ENCODE results near the gene ABHD17C.

DNA sequence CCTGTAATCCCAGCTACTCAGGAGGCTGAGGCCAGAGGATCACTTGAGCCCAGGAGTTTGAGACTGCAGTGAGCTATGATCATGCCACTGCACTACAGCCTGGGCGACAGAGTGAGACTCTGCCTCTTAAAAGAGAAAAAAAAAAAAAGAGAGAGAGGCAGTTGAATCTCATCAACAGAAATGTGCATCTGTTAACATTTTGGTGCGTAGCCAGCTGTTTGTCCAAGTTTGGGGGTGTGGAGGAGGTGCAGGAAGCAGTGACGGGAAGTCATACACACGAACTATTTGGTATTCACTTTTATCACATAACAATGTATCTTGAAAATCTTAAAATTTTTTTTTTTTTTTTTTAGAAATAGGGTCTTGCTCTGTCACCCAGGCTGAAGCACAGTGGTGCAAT lies 65.8 kb downstream of the ABHD17C start:
- no peak for TF ChIP-seq EZH2 (IDR thresholded peaks at IDR 0.05; ENCODE audit: borderline replicate concordance)
- TF ChIP-seq, protein P1, sequence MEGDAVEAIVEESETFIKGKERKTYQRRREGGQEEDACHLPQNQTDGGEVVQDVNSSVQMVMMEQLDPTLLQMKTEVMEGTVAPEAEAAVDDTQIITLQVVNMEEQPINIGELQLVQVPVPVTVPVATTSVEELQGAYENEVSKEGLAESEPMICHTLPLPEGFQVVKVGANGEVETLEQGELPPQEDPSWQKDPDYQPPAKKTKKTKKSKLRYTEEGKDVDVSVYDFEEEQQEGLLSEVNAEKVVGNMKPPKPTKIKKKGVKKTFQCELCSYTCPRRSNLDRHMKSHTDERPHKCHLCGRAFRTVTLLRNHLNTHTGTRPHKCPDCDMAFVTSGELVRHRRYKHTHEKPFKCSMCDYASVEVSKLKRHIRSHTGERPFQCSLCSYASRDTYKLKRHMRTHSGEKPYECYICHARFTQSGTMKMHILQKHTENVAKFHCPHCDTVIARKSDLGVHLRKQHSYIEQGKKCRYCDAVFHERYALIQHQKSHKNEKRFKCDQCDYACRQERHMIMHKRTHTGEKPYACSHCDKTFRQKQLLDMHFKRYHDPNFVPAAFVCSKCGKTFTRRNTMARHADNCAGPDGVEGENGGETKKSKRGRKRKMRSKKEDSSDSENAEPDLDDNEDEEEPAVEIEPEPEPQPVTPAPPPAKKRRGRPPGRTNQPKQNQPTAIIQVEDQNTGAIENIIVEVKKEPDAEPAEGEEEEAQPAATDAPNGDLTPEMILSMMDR (IDR thresholded peaks at IDR 0.05; ENCODE audit: poor library complexity): no peak
- no peak for TF ChIP-seq EZH2phosphoT487 (IDR thresholded peaks at IDR 0.05; ENCODE audit: low read depth, severe bottlenecking, unreplicated experiment)
